Activated T-cell treated with anti-CD3 and anti-CD28 coated beads, Interleukin-2, amount 50 U/mL, for 48 hours (primary cell): ENCODE measurements around the gene ADGRD1.

ENCODE experiments used
- DNase-seq, 2 experiments: peaks; one replicate each; pipeline ENCODE4 v3.0.0-alpha.2; 2020

Gene ADGRD1

DNA sequence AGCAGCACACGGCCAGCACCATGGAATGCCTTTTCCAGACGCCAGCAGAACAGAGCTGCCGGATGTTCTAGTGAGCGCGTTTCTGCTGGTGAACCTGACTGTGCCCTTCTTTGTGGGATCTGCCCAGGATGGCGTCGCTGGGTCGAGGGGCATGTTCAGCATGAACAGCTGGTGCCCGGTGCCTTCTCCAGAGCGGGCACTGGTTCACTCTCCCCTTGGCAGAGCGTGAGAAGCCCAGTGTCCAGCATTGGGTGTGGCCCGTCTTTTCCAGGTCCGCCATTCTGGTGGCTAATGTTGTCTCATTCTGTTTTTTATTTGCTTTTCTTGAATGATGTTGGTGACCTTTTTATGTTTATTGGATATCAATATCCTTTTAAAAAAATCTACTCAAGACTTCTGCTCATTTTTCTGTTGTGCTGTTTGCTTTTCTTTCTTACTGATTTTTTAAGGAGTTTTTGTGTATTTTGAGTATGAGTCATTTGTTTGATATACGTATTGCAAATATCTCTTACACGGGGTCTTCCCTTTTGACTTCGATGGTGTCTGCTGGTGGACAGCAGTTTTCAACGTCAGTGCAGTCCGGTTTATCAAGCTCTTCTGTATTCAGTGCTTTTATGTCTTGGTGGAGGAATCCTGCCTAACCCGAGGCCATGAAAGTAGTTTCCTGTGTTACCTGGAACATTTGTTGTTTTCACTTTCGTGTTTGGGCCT is 74.3 kb downstream of the ADGRD1 start:
- DNase-seq, result no peak

DNA sequence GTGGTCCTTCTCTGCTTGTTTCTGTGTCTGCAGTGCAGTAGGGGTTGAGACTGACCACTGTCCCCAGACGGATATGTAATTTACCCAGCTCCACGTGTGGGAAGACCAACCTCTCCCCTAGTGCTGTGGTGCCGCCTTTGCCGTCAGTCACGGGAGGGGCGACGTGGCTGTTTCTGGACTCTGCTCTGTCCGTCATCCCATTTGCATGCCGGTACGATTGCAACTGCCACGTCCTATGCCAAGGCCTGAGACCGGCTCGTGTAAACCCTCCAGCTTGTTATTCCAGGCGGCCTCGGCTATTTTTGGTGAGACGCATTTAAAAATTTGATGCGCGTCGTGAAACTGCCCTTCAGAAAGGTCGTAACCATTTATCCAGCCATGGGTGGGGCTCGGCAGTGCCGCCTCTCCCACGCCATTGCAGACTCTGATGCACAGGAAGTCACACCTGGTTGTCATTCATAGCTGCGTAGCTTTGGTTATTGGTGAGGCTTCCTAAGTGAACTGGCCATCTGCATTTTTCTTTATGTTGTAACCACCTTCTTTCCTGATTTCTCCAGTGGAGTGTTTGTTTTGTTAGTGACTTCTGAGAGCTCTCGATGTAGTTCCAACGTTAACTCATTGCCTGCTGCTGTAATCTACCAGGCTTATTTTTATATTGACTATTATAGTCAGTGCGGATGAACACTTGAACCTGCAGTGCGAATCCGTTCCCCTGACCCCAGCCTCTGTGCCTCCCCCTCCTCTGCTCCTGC is 75.1 kb downstream of the ADGRD1 start:
- no peak for DNase-seq

DNA sequence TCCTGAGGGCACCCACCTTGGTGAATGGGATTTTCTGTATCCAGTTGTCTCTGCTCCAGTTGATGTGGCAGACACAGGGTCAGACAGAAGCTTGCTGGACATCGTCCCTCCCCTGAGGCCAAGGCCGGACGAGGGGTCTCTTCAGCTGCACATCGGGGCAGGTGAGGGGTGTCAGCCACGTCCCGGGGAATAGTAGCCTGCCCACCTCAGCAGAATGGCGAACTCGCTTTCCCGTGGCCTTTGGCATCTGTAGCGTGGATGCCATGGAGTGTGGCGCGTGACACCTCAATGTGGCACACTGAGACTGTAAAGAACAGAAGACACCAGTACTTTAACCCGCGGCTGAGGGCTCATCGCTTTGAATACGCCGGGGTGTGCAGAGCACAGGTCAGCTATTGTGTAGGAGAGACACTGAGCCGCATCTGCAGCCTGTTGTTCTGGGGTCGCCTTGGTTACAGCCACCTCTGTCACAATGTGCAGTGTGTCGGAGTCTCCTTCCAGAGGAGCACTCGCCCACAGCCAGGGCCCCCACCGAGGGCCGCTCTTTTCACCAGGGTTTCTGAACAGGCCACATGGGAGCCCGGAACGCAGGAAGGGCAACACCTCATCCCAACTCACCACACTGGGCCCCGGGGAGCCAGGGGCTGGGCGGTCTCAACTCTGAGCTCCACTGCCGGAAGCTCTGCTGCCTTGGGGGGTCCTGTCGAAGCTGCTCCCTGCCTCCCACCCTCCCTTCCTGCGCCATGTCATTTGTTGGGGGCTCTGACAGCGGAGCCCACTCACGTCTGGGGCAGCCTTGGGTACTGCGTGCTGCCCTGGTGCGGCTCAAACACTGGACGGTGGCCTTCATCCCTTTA is 77.0 kb downstream of the ADGRD1 start:
- no peak for DNase-seq

DNA sequence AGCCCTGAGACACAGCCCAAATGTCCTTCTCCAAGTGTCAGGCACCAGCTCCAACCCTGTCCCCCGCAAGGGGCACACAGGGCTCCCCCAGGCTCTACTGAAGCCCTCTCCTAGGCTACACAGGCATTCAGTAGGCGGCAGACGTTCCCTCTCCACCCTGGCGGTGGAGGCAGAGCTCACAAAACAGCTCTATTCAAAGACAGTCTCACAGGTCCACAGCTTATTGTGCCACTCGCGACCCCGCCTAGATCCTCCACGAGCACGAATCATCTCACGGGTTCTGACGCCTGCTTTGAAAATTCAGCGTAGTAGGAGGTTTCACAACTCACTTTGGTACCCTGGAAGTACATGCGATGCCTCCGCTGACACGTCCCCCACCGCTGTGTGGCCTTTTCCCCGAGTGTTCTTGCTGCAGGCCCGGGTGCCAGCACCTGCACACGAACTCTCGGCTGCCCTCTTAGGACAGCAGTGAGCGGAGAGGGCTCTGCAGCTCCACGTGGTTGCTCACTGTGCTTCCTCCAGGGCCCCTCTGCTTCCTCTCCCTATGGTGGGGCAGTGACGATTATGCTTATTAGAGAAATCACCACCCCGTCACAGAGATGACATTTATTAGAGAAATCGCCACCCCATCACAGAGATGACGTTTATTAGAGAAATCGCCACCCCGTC is 78.5 kb downstream of the ADGRD1 start:
- no peak for DNase-seq

DNA sequence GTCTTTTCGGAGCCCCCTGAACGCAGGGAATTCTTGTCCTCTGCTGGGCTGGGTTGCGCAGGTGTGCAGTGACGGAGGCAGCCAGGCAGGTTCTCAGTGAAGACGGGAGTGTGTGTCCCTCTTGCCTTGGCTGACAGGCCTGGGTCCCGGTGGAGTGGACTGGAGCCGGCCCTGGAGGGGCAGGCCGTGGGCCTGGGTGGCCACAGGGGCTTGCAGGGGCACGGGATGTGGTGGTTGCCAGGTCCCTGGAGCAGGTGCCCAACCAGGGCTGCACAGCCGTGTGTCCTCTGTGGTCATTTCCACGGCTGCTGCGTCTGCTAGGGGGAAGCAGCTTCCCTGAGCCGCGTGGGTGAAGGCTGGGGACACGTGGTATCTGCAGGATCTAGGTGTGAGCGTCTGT is 79.8 kb downstream of the ADGRD1 start:
- no peak for DNase-seq

DNA sequence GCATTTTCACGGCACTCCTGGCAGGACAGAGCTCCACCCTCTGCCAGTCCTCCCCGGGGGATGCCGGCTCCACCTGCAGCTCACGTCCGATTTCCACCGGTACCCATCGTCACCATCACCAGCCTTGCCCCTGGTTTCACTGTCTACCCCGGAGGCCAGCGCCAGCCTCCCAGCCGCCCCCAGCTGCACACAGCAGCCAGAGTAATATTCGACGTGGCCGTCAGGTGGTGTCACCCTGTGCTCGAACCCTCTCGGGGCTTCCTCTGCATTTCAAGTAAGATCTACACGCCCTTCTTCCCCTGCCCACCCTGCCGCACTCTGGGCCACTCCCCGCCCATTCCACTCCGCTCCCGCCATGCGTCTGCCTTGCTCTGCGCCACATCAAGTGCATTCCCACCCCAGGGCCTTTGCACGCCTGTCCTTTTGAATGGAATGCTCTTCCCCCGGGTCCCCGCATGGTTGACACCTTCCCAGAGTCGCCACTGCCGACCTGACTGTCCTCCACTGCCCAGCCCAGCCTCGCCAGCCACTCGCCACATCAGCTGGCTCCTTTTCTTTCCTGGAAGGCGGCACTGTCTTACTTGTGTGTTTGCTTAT is 80.3 kb downstream of the ADGRD1 start:
- no peak for DNase-seq

DNA sequence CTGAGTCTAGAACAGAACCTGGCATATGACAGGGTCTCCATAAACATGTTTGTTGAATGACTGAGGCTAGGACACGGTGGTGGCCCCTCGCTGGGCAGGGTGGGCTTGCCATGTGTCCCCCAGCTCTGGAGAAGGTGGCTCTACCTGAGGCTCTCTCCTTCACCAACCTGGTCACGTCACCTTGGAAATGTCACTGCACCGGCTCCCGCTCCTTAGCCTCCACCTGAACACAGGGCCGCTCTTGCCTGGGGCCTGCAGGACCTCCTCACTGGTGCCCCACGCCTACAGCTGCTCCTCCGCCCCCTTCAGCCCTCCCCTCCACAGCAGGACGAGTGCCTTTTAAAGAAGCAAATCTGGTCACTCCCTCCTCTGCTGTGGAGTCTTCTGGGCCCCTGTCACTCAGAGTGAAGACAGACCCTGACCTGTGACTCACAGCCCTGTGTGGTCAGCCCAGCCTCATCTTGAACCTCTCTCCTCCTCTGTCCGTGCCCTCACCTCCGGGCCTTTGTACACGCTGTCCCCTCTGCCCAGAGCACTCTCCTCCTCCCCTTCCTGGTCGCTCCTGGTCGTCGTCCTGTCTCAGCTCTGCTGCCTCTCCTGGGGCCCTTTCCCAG is 81.0 kb downstream of the ADGRD1 start:
- no peak for DNase-seq

DNA sequence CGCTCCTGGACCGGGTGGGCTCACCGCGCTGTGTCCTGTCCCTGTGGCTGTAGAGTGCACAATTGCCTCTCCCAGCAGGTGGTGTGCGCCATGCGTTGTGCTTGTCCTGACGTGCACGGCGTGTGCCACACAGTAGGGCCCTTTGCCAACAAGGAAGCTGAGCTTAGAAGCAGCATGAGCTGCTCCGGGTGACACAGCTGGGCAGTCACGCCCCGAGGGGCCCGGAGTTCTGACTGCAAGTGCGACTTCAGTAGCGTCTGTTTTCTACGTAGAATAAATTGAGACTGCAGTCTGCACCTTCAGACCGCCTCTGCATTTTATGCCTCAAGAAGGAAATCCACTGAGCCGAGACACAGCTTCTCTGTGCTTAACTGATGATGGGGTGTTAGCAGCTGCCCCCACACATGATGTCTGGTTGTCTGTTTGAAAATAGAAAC is 81.6 kb downstream of the ADGRD1 start:
- DNase-seq, result no peak

DNA sequence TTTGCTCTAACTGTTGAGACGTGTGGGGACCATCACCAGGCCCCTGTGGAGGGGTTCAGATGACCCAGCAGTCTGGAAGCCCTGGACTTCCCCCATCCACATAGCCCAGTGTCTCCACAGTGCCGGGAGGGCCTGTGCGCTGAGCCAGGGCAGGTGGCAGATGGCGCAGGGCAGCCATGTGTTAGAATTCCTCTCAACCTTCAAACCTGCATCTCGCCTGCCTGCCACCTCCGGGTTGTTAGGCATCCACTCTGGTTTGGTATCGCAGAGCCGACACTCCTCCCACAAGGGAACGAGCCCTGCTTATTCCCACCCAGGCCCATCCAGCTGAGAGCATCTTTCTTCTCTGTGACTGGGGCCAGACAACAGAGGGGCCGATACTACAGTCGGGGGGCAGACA is 84.5 kb downstream of the ADGRD1 start:
- no peak for DNase-seq

DNA sequence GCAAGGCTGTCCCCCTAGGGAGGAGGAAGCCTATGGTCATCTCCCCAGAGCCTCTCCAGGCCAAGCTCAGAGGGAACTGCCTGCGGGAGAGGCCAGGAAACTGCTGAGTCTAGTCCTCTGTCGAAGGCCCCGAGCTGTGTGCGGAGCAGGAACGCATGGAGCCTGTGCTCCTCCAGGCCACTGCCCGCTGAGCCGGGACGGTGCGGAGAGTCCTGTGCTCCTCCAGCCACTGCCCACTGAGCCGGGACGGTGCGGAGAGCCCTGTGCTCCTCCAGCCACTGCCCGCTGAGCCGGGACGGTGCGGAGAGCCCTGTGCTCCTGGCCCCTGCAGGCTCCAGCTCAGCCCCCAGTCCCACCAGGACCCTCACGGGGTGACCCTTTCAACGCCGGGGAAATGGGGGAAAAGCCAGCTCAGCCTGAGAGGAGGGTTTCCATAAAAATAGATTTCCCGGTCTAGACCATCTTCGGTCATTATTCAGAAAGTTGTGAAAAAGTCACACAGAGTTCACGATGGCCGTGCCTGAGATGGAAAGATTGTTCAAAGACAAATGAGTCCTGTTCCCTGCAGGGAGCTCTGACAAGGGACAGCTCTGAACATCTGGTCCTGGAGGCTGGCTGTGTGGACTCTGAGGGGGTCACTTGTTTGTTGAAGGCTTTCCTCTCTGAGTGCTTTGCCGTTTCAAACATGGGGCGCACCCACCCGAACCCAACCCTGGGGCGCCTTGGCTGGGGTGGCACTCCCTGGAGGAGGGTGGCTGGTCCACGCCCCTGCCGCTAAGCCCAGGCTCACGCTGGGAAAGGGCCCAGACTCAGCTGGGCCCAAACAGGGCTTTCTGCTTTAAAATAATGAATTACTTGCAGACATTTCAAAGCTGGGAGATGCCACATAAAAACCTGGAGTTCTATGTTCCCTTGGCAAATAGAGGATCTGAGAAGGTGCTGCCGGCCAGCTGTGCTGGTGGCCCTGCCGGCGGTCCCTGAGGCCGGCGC is 85.5 kb downstream of the ADGRD1 start:
- no peak for DNase-seq

DNA sequence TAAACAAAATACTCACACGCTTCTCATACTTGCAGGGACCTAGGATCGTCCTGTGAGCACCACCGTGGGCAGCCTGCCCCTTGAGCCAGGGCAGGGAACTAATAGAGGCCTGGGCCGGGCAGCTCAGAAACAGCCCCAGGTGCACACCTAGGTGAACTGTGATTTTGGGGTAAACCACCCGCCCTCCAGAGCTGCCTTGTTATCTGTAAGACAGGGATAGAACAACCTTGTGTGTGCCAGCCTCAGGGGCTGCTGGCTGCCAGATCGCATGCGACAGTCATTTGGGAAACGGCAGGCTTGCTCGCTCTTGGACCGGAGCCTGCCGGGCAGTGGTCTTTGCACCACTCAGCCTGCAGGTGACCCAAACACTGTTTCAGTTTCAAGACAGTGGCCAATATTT is 86.8 kb downstream of the ADGRD1 start:
- DNase-seq, result no peak

DNA sequence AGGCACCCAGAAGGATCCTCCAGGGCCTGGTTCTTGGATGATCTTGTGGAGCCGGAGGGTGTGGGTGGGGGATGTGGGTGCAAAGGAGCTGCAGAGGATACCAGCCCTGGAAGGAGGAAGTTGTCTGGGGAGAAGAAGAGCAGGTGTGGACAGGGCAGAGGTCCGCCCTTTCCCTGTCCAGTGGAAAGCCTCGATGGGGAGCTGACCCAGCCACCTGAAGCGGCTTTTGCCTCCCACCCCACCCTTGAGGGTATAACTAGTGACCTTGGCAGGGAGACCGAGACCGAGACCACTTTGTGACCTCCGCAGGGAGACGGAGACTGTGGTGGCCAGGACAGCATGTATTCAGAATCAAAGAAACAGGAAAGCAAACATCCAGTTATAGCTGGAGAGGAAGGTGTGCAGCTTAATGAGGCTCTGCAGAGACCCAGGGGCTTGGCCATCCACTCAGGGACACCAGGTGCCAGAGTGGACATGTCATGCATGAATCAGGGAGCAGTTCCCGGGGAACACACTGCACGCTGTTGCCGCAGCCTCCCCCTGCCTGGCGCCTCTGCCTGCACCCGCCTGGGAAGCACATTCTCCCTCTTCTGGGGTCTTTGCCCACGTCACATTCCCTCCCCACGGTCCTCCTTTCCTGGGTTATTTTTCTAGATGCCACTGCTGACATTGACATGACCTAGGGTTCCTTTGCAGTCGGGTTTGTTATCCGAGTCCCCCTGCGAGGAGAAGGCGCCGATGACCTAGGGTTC is 87.7 kb downstream of the ADGRD1 start:
- DNase-seq, result no peak

DNA sequence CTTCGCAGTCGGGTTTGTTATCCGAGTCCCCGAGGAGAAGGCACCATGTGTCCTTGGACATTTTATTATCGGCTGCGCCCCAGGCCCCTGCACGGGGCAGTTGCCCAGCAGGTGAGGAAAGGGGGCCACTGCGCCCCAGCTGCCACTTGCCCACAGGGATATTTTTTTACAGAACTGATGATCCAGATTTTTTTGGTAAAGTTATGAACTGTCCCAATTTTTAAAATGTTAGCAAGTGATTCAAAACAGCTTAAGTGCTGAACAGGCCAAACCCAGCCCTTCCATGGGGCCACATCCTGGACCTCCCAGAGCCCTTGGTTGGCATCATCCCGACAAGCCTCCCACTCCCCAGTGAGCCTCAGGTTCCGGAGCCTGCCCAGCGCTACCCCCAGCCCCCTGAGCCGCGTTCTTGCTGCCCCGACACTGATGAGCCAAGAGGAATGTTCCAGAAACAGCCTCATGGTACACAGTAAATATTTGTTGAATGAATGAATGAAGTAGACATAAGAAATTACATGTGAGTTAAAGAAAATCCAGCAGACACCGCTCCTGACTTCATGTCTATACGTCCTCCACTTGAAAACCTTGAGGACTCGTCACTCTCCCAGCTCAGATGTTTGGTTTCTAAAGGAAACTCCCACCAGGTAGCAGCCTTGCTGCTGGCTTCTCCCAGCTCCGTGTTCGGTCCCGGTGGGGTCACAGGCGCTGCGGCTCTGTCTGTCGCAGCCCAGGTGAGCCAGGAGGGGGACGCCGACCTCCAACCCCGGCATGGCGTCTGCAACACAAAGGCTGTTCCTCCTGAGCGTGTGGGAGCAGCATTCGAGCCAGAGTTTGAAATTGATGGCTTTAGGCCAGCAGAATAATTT is 88.5 kb downstream of the ADGRD1 start:
- no peak for DNase-seq

DNA sequence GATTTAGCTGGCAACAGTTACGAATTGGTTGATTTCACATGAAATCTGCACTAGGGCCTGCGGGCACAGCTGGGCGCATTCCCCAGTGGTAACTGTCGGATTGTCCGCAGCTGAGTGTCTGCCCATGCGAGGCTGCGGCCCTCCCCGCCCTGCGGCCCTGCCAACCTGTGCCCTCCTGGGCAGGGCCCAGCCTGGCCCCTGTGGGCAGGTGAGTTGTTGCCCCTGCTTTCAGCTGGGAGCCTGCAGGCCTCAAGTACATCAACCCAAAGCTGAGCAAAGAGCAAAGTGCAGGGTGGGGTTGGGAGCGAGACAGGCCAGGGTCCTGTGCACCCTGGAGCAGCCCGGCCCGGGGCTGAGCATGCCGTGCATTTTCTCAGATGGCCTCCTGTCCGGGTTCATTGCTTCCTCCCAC is 89.1 kb downstream of the ADGRD1 start:
- no peak for DNase-seq

DNA sequence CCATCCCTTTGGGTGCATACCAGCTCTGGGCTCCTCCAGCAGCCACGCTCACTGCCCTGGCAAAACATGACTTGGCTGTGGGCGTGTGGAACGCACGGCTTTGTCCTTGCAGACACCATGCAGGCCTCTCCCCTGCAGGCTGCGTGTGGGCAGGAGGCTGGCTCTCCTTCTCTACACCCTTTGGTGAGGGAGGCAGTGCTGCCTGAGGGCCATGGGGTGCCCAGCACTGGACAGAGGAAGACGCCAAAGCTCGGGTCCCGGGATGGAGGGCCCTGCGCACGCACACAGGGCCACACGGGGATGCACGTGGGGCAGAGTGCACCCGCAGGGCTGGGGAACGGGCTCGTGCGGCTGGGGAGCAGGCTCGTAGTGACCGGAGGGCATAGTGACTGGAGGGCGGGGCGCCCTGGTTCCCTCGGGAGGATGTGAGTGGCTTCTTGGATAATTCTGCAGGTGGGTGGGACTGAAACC is 89.7 kb downstream of the ADGRD1 start:
- no peak for DNase-seq

DNA sequence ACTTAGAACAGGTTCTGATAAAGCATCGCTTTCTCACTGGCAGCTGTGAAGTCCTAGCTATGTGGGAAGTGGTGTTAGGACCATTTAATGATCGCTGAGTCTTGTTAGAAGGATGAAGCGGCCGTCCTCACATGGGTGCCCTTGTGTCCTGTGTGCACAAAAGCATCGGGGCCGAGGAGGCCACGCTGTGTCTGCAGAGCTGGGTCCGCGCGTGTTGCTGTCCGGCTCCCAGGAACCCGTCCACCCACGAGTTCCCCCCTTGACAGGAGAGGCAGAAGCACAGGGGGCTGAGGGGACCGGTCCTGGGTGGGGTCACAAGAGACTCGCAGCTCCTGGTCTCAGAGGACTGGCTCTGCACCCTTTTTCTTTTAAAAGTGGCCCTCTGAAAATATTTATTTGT is 90.4 kb downstream of the ADGRD1 start:
- DNase-seq, result no peak

DNA sequence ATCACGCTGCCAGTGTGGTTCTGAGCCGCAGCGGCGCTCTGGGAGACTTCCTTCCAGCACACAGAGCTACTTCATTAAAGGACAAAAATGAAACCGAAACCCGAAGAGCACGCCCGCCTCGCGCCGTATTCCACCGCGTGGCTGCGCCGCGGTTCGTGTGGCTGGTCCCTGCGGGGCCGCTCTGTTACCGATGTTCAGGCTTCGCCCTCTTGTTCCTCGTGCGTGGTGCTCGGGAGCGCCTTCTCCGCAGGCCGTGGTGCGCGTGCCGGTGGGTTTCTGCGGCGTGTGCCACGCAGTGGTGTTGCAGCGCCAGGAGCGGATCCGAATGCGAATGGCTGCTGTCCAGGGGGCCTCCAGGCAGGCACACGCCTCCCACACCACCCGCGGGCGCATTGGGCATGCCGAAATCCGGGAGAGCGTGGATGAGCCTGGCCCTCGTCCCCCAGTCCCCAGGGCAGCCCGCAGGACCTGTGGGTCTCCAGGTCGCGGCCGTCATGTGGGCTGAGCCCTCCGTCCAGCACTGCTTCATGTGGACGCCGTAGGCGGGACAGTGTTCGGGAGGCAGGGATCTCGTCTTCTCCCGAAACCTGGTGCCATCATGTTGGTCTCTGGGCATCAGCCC is 91.2 kb downstream of the ADGRD1 start:
- DNase-seq, result no peak

DNA sequence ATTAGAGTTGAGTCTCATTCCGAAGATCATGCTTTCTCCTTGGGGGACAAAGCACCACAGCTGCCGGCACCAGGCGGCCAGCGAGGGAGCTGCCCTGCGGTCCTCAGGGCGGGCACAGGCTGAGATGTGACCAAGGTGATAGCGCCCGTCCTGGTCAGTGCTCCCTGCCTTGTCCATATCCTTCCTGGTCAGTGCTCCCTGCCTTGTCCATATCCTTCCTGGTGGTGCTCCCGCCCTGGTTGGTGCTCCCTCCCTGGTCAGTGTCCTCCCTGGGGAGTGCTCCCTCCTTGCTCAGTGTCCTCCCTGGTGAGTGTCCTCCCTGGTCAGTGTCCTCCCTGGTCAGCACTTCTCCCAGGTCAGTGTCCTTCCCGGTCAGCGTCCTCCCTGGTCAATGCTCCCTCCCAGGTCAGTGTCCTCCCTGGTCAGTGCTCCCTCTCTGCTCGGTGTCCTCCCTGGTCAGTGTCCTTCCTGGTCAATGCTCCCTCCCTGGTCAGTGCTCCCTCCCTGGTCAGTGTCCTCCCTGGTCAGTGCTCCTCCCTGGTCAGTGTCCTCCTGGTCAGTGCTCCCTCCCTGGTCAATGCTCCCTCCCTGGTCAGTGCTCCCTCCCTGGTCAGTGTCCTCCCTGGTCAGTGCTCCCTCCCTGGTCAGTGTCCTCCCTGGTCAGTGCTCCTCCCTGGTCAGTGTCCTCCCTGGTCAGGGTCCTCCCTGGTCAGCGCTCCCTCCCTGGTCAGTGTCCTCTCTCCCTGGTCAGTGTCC is 92.2 kb downstream of the ADGRD1 start:
- no peak for DNase-seq
